ENCODE data around the gene PHF2.

PHF2 gene

DNA sequence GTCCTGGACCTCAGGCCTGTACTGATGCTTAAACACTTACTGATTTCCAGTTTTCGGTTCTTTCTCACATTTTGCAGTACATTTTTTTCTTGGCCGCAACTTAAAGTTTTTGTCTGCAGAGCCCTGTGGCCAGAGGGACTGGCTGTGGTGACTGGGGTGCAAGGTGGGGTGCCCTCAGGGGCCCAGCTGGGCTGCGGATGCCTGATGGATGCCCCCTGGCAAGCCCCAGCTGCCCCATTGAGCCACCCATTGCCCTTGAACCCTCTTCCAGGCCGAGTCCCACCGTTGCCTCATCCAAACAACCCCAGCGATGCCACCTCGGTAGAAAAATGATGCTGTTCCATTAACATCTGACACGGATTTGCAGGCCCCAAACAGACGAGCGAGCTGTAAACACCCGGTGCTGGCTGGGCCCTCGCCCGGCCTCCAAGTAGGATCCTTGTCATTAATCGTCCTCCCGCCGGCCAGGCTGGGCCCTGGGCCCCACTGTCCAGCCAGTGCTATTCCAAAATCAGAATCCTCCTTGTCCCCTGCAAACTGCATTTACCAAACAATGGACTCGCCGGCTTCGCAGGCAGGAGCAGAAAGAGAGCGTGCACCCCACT, 107.9 kb downstream of the PHF2 start:
- peaks cover 7% of the 10 kb centered on the region for H3K4me1 ChIP-seq (ENCODE audit: insufficient read depth, low read length, poor library complexity, severe bottlenecking)
- H3K9ac ChIP-seq (ENCODE audit: low read depth, low read length, poor library complexity, severe bottlenecking) = no peak overlapping the region
- H3K27me3 ChIP-seq (ENCODE audit: insufficient read depth, low read length, poor library complexity, severe bottlenecking) = no peaks in the 10 kb centered on the region
- no peak overlapping the region for H3K4me3 ChIP-seq (ENCODE audit: low read length, poor library complexity, severe bottlenecking)
- no peak overlapping the region for H3K4me2 ChIP-seq (ENCODE audit: low read depth, low read length, poor library complexity, severe bottlenecking)
- H3K9me3 ChIP-seq (ENCODE audit: insufficient read depth, low read depth, low read length) = peaks cover 8% of the 10 kb centered on the region; the same call in 1 of the 2 replicates
- TF ChIP-seq CTCF (conservative IDR thresholded peaks at IDR 0.05; ENCODE audit: low read length) = no peak
- TF ChIP-seq EZH2phosphoT487 (IDR thresholded peaks at IDR 0.05; ENCODE audit: borderline replicate concordance) = no peak
- H3F3A ChIP-seq (ENCODE audit: low read depth) = no peaks in the 10 kb centered on the region
- no peak overlapping the region for H2AFZ ChIP-seq (ENCODE audit: low read length)
- H4K20me1 ChIP-seq (ENCODE audit: insufficient read depth, low read length, poor library complexity, severe bottlenecking) = no peaks in the 10 kb centered on the region
- no peaks in the 10 kb centered on the region for H3K9me2 ChIP-seq (replicated peaks; ENCODE audit: low read depth, low read length)
- no peaks in the 10 kb centered on the region for H3K36me3 ChIP-seq (ENCODE audit: insufficient read depth, low read length)
- no peaks in the 10 kb centered on the region for H3K79me2 ChIP-seq (ENCODE audit: insufficient read depth, low read length)

DNA sequence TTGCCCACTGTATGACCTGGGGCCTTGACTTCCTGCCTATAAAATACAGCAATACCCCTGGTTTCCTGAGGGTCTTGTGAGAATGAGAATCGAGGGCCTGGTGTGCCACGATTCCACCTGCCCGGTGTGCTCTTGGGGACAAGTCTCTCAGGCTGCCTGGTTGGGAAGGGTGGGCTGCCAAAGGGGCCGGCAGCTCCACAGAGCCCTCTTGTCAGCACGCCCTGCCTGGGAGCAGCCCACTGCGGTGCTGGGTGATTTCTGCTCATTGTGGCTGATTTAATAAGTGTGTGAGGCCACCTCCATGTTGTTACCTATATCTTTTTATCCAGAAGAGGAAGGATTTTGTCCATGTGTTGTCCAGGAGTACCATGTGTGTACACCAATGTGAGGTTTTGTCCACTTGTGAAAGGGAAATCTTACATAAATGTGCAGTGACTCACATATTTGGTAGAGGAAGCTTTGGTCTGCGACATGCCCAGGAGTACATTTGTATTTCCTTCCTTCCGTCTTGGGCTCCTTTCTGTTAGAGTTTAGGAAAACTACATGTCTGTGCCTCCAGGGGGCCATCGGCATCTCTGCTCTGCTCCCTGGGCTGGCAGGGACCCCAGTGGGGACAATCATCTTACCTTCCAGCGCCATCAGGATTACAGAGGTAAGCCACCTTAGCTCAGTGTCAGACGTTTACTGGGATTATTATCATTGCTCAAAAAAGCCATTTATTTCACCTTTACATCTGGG, 108.6 kb downstream of the PHF2 start:
- H3K9me3 ChIP-seq (ENCODE audit: insufficient read depth, low read depth, low read length) = peaks cover 11% of the 10 kb centered on the region; the same call in 1 of the 2 replicates
- H3K36me3 ChIP-seq (ENCODE audit: insufficient read depth, low read length) = no peaks in the 10 kb centered on the region
- H3K4me1 ChIP-seq (ENCODE audit: insufficient read depth, low read length, poor library complexity, severe bottlenecking) = peaks cover 7% of the 10 kb centered on the region
- no peaks in the 10 kb centered on the region for H3K9me2 ChIP-seq (replicated peaks; ENCODE audit: low read depth, low read length)
- H3K4me3 ChIP-seq (ENCODE audit: low read length, poor library complexity, severe bottlenecking) = no peak overlapping the region
- TF ChIP-seq CTCF (conservative IDR thresholded peaks at IDR 0.05; ENCODE audit: low read length) (no peak), EZH2phosphoT487 (IDR thresholded peaks at IDR 0.05; ENCODE audit: borderline replicate concordance) (no peak)
- no peak overlapping the region for H2AFZ ChIP-seq (ENCODE audit: low read length)
- no peaks in the 10 kb centered on the region for H3K79me2 ChIP-seq (ENCODE audit: insufficient read depth, low read length)
- no peaks in the 10 kb centered on the region for H4K20me1 ChIP-seq (ENCODE audit: insufficient read depth, low read length, poor library complexity, severe bottlenecking)
- H3F3A ChIP-seq (ENCODE audit: low read depth) = no peaks in the 10 kb centered on the region
- H3K4me2 ChIP-seq (ENCODE audit: low read depth, low read length, poor library complexity, severe bottlenecking) = no peak overlapping the region
- no peak overlapping the region for H3K9ac ChIP-seq (ENCODE audit: low read depth, low read length, poor library complexity, severe bottlenecking)
- no peaks in the 10 kb centered on the region for H3K27me3 ChIP-seq (ENCODE audit: insufficient read depth, low read length, poor library complexity, severe bottlenecking)

DNA sequence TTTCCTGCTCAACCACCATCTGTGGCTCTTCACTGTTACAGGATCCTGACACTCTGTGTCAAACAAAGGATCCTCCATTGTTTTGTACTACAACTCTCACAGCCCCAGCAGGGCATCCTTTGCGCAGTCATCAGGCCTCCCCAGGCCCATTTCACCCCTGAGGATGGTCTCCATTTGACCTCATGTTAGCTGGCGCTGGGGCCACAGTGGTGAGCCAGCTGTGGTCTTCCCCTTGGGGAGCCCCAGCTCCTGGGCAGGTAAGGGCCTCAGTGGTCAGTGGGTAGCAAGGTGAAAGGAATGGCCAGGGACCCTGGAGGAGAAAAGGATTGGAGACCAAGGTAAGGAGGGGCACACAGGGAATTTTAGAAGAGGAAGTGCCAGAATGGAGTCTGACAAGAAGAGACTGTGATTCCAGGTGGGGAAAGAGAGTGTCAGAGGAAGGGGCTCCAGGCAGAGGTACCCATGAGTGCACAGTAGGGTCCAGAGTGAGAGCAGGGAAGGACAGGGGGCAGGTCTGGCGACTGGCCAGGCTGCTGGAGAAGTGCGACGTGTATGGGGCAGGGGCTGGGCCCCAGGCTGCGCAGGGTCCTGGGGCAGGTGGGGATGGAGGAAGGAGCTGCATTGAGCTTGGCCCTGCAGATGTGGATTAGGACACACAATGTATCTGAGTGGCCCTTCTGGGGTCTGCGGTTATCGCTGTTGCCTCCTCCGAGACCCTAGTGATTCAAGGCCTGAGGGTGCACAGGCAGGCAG, 109.9 kb downstream of the PHF2 start:
- peaks cover 11% of the 10 kb centered on the region; the same call in 1 of the 2 replicates for H3K9me3 ChIP-seq (ENCODE audit: insufficient read depth, low read depth, low read length)
- H3K4me3 ChIP-seq (ENCODE audit: low read length, poor library complexity, severe bottlenecking) = no peak overlapping the region
- no peaks in the 10 kb centered on the region for H4K20me1 ChIP-seq (ENCODE audit: insufficient read depth, low read length, poor library complexity, severe bottlenecking)
- no peaks in the 10 kb centered on the region for H3K79me2 ChIP-seq (ENCODE audit: insufficient read depth, low read length)
- TF ChIP-seq EZH2phosphoT487 (IDR thresholded peaks at IDR 0.05; ENCODE audit: borderline replicate concordance) = no peak
- TF ChIP-seq CTCF (conservative IDR thresholded peaks at IDR 0.05; ENCODE audit: low read length) = no peak
- H3K36me3 ChIP-seq (ENCODE audit: insufficient read depth, low read length) = no peaks in the 10 kb centered on the region
- no peak overlapping the region for H3K4me2 ChIP-seq (ENCODE audit: low read depth, low read length, poor library complexity, severe bottlenecking)
- no peaks in the 10 kb centered on the region for H3F3A ChIP-seq (ENCODE audit: low read depth)
- H3K9me2 ChIP-seq (replicated peaks; ENCODE audit: low read depth, low read length) = no peaks in the 10 kb centered on the region
- H2AFZ ChIP-seq (ENCODE audit: low read length) = no peak overlapping the region
- peaks cover 7% of the 10 kb centered on the region for H3K4me1 ChIP-seq (ENCODE audit: insufficient read depth, low read length, poor library complexity, severe bottlenecking)
- no peak overlapping the region for H3K9ac ChIP-seq (ENCODE audit: low read depth, low read length, poor library complexity, severe bottlenecking)
- no peaks in the 10 kb centered on the region for H3K27me3 ChIP-seq (ENCODE audit: insufficient read depth, low read length, poor library complexity, severe bottlenecking)
